Fibroblast of skin of scalp (primary cell): Measurements from ENCODE around the gene GALNTL6.
A peak's percentile ranks its signal among the peaks of the same experiment; 100 is the strongest.
"Not testable (repeated sequence)": the region's sequence is repeated elsewhere in the genome, so short reads cannot be mapped to it uniquely, and the experiment has no call there.

Experiments used
- DNase-seq: peaks from one replicate; pipeline ENCODE4 v3.0.0-alpha.2; 2013

The GALNTL6 gene

GRCh38 chr4:172996571-172997216 lies 1183.5 kb downstream of the GALNTL6 start:
- DNase-seq = peak; percentile 55

GRCh38 chr4:172997217-172997609 lies 1184.0 kb downstream of the GALNTL6 start:
- DNase-seq = no peak

DNA sequence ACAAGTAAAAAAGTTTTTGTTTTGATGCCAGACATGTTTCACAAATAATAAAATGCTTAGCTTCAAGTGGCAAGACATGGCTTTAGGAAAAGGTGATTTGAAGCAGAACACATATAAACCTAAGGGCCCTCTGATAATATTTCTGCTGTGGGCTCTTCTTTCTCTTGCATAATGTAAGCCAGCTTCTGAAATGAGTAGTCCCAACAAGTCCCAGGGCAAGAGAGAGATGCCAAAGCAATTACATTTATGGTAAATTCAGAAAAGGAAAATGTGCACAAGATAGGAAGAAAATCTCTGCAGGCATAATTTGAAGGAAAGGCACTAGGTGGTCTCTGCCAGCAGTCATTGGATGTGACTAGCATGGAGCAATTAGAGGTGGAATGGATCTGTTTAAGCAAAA lies 1184.7 kb downstream of the GALNTL6 start:
- no peak for DNase-seq

GRCh38 chr4:172998527-172999469 lies 1185.6 kb downstream of the GALNTL6 start:
- DNase-seq = peak; percentile 87

GRCh38 chr4:173001571-173001970 lies 1188.4 kb downstream of the GALNTL6 start:
- peak; percentile 63 for DNase-seq

DNA sequence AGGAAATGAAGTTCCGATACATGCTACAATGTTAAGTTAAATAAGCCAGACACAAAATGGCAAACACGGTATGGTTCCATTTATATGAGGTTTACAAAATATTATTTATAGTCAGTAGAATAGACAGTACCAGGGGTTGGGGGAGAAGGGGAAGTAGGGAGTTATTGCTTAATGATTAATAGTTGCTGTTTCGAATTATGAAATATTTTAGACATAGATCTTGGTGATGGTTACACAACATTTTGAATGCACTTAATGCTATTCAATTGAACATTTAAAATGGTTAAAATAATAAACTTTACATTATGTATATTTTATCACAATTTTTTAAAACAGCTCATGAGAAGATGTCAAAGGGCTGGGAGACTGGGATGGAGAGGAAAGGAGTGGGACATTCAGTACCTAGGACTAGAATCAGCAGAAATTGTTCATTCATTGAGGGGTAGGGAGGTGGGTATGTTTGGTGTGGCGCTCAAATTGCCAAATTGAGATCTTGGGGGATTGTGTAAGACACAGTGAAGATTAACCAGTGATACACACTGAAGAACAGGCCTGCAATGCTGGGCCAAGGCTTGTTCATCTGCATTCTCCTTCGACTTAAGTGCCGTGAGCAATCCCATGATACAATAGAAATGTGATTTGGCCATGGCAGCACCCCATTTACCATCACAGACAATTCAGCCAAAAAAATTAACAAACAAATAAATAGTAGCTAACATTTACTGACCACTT lies 1189.8 kb downstream of the GALNTL6 start:
- DNase-seq = no peak

DNA sequence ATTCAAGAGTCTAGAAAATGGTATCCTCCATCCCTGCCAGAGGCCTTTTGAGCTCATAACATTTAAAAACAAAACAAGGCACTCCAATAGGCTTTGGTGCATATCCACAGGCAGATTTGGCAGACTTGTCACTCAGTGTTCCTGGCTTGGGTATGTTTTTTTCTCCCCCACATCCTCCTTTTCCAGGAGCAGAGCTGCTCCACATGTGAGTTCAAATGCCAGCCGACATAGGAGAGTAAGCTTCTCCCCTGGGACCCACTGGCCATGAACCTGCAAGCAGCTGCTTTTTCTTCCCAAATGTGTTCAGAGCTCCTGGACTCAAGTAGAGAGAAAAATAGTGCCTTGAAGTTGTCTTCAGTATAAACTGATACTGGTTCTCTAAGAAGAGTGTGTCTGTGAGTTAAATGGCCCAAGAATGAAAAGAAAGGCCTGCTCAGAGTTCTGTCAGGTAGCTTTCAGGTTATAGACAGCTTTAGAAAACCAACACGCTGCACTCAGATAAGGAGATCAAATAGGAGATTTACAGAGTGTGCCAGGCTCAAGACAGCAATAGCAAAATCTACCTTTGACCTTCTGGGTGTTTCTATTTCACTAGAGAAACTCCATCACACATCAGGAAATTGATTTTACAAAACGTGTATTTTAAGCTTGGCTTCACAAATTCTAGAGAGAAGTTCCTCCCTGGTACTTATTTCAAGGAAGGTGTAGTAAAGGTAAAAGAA lies 1192.9 kb downstream of the GALNTL6 start:
- no peak for DNase-seq

DNA sequence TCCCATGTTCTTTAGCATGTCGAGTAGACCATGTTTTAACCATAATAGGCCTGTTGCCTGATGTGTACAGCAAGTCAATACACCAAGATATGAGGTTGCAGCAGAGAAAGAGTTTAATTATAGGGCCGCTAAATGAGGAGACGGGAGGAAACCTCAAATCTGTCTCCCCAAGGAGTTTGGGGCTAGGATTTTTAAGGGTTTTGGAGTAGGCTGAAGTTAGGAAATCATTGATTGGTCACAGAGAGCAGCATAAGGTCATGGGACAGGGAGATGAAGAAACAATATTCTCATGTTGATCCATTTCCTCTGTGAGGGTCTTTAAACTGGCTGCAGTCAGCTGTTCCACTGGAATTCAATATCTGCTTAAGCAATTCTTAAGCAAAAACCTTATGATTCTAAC lies 1195.2 kb downstream of the GALNTL6 start:
- no peak for DNase-seq

DNA sequence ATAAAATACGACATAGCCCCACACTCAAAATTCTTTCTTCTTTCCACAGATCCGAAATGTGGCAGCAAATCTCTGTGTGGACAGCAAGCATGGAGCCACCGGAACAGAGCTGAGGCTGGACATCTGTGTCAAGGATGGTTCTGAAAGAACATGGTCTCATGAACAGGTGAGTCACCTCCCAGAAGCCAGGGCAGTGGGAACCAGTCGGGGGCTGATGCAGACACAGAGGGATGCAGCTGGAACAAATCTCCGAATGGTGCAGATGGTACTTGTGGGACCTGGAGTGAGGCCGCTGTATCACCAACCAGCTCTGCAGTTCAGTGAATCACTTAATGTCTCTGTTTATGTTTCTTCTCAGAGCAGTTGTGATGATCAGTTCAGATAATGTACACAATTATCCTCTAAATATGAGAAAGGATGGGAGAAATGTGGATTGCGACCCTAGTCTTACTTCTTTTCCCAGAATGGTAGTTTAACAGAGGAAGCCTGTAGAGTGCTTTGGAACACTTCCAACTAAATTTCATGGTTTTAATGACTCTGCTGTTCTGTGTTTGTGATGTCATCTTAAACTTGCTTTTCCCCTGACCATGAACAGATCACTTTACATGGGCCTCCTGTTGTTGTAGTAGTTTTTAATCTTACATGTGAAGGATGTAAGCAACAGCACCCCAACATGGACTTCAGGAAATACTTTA lies 1196.1 kb downstream of the GALNTL6 start:
- DNase-seq = no peak

DNA sequence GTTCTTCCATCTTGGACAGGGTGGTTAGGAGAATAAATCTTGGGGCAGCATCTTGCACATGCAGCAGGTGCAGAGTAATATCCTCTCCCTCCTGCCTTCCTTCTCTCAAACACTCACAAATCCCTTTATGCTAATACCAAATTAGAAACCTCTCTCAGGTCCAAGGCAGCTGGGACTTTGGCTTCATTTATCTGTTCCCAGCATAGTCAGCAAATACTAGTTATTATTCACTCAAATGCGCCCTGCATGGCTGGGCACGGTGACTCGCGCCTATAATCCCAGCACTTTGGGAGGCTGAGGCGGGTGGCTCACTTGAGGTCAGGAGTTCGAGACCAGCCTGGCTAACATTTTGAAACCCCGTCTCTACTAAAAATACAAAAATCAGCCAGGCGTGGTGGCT lies 1199.4 kb downstream of the GALNTL6 start:
- DNase-seq = no peak

DNA sequence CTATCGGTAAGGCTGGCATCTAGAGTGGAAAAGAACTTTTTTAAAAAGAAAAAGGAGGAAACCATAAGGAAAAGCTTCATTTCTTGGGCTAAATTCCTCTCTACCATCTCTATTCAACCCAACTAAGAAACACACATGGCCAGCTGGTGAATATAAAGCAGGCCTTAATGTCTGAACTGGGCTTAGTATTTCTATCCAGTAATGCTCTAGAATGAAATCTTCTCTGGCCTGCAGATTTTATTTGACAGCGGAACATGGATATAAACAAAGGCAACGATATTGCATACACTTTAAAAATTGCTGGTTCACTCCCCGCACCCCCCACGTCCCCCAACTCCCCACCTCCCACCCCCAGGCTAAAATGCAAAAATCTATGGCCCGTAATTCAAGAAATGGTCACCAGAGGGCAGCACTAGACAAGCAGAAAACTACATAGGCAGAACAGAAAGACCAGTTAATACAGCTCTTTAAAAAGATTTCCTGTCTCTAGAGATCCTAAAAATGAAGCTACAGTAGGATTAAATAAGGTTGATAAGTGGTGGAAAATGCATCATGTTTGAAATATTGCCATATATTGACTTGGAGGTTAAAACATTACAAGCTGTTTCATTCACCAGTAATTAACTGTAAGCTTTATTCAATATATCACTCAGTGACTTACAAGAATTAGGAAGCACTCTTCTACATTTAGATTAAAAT lies 1200.2 kb downstream of the GALNTL6 start:
- peak; percentile 49 for DNase-seq

DNA sequence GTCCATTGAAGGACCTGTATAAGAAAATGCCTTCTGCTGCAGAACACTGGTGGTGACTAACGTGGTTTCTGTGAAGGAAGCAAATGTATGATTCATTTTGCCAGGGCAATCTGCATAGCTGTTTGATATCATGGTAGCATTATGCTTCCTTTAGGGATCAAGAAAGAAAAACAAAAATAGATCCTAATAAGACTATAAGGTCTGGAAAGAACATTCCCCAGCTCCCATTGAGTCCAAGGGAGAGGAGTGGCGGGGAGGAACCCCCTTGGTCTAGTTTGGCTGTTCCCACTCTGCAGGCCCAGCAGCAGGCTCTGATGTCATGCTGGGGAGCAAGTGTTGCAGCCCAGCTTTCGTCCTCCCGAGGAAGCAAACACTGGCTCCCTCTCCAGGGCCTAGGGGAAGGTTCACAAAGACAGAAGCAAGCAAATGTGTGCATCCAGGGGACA lies 1200.9 kb downstream of the GALNTL6 start:
- DNase-seq = peak; percentile 68

- no peak for DNase-seq
Observed at GRCh38 chr4:173014836-173015235, 1201.6 kb downstream of the GALNTL6 start.

GRCh38 chr4:173017802-173018201 lies 1204.6 kb downstream of the GALNTL6 start:
- DNase-seq = no peak

DNA sequence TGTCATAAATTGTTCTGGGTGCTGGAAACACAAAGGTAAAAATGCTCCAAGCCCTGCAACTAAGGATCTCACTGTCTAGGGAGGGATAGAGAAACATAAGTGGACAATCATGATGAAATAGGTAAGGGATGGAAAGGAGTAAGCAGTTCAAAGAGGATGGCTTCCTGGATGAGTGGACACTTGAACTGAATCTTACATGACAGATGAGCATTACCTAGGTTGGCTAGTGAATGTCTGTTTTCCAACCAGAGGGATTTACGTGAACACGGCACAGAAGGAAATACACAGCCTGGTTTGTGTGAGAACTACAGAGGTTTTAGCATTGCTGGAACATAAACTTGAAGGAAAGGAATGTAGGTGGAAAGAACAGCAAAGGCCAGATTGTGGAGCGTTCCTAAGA lies 1205.2 kb downstream of the GALNTL6 start:
- DNase-seq = no peak

DNA sequence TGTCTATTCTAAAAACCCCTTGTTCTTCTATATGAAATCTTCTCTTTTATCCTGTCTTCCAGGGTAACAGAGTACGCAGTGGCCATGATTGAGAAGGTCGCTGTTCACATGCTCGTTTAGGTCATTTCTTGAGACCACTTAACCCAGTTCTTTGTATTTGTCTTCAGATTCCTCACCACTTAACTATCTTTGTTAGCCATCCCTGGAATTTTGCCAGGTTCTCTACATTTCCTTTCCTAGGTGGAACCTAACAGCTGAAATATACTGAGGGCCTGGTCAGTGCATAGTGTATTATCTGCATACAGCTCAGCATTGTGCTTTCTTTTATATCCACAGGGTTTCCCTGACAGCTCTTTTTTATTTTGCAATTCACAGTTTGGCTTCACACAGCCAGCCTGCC lies 1206.5 kb downstream of the GALNTL6 start:
- DNase-seq = no peak

DNA sequence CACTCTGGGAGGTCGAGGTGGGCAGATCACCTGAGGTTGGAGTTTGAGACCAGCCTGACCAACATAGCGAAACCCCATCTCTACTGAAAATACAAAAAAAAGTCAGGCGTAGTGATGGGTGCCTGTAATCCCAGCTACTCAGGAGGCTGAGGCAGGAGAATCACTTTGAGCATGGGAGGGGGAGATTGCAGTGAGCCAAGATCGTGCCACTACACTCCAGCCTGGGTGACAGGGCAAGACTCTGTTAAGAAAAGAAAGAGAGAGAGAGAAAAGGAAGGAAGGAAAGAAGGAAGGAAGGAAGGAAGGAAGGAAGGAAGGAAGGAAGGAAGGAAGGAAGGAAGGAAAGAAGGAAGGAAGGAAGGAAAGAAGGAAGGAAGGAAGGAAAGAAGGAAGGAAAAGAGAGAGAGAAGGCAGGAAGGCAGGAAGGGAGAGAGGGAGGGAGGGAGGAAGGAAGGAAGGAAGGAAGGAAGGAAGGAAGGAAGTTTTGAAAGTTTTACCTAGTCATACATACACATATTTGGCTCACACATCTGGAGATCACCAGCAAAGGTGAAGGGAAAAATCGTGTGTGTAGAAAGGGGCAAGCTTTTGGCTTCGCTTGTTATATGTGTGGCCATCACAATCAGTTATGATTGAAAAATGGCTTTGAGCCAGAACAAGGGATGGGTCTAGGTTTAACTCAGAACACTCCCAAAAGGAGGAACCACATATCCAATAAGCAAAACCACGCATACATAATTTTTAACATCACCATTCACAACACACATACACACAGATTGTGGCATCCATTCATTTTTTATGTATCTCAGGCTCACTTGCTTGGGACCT lies 1208.8 kb downstream of the GALNTL6 start:
- DNase-seq = not testable (repeated sequence)

- no peak for DNase-seq
Observed at GRCh38 chr4:173024203-173024602, 1211.0 kb downstream of the GALNTL6 start.

DNA sequence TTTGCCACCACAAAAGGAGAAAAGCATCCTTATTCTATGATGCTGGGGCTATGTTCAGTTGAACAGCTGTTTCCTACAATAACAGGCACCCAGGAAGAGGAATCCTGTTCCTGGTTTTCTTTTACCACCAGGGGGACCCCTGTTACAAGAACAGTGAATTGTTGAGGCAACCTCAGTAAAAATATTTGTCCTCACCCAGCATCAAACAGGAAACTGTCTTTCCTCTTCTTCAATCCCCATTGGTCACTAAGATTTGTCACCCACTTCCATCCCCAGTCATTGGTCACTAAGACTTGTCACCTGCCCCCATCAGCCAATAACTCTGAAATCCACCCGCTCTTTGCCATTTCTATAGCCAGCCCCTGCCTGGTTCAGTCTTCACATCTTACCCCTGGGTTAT lies 1211.9 kb downstream of the GALNTL6 start:
- DNase-seq = peak; percentile 71

DNA sequence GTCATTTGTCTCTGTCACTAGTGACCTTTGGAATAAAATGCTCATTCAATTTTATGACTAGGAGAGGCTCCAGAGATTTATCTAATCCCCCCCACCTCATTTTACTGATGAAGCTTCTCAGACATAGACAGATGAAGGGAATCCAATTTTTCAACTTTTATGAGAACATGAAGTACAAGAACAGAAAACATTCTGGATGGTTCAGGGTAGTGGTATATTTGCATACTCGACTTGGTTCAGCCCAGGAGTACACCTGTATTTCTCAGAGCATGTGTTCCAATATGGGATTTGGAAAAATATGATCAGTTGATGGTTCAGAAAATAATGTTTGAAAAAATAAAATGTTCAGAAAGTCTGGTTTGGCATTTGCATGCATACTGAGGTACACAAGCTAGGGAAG lies 1224.0 kb downstream of the GALNTL6 start:
- no peak for DNase-seq
